GM12878 (cell line): Measurements from ENCODE around the gene MSX1. TPM values are rescaled to one million over a fixed set of nuclear protein-coding genes. Genes with fewer than 3 reads are reported as not detected.

Source experiments
- ATAC-seq: fragments of 200-7000 bp; cut with Tn5 transposase; 3 replicates; pipeline ENCODE4 v1.9.1; 2020; ENCODE audit warnings: mild to moderate bottlenecking, moderate library complexity
- BruUV-seq: library from RNA; stranded (reverse); fragments of 400-500 nt; replicated peaks from 2 replicates; lab custom pipeline; 2021; lab: Mats Ljungman, UMichigan
- CTCF ChIA-PET: fragments of 300-600 bp; sonication (Branson Sonifier 250); formaldehyde crosslinking; extraction: SDS; loops from one replicate; lab custom pipeline; 2021; ENCODE audit warnings: inconsistent platforms; lab: Yijun Ruan, JAX
- POLR2A ChIA-PET: fragments of 350-600 bp; formaldehyde crosslinking; extraction: SDS; loops from one replicate; lab custom pipeline; 2021; ENCODE audit warnings: inconsistent platforms; lab: Charles Lee
- RAD21 ChIA-PET: fragments of 300-600 bp; sonication (Branson Sonifier 250); formaldehyde crosslinking; loops from one replicate; lab custom pipeline; 2023; ENCODE audit warnings: antibody characterized with exemption; ENCODE audit not compliant: unreplicated experiment; lab: Charles Lee
- SMC1A ChIA-PET: fragments of 300-600 bp; sonication (Branson Sonifier 250); formaldehyde crosslinking; loops from one replicate; lab custom pipeline; 2023; ENCODE audit not compliant: unreplicated experiment, uncharacterized antibody; lab: Charles Lee
- DNase-seq: peaks from one replicate; pipeline ENCODE4 v3.0.0-alpha.2; 2011; ENCODE audit warnings: low read depth, low spot score
- FAIRE-seq: peaks from 3 replicates; lab custom pipeline; 2011; peaks lifted over from hg19 to GRCh38; lab: Jason Lieb, UNC
- H2AFZ ChIP-seq: 2 replicates; pipeline ENCODE4 v1.6.0; 2011; ENCODE audit warnings: low read depth, low read length, control low read depth; ENCODE audit not compliant: control insufficient read depth
- H3K27ac ChIP-seq: 2 replicates; pipeline ENCODE4 v1.5.1; 2011; ENCODE audit warnings: control low read depth; ENCODE audit not compliant: control insufficient read depth, insufficient read depth
- H3K27me3 ChIP-seq, 2 experiments: replicated peaks in 1 of 2; 2 replicates each; pipeline versions ENCODE4 v1.6.0 to v1.6.1; 2011; ENCODE audit warnings: low read length in 1 of 2; ENCODE audit not compliant: control insufficient read depth in 2 of 2, insufficient read depth in 2 of 2
- H3K36me3 ChIP-seq, 2 experiments: 2 replicates each; pipeline ENCODE4 v1.5.1; 2011; ENCODE audit warnings: low read length in 1 of 2; ENCODE audit not compliant: control insufficient read depth in 2 of 2, insufficient read depth in 2 of 2
- H3K4me1 ChIP-seq: 2 replicates; pipeline ENCODE4 v1.6.1; 2011; ENCODE audit warnings: mild to moderate bottlenecking, low read length, moderate library complexity, mixed read lengths; ENCODE audit not compliant: control insufficient read depth, insufficient read depth
- H3K4me2 ChIP-seq: 2 replicates; pipeline ENCODE4 v1.6.0; 2011; ENCODE audit warnings: control low read depth; ENCODE audit not compliant: control insufficient read depth, insufficient read depth
- H3K4me3 ChIP-seq: fragments of 200-600 bp; sonication (generic); 2 replicates; pipeline ENCODE4 v1.5.1; 2016
- H3K79me2 ChIP-seq: 2 replicates; pipeline ENCODE4 v1.6.0; 2011; ENCODE audit warnings: low read length; ENCODE audit not compliant: control insufficient read depth, insufficient read depth
- H3K9ac ChIP-seq: 2 replicates; pipeline ENCODE4 v1.8.0; 2011; ENCODE audit warnings: low read length, control low read depth, mixed read lengths; ENCODE audit not compliant: control insufficient read depth, insufficient read depth
- H3K9me3 ChIP-seq: replicated peaks from 3 replicates; pipeline ENCODE4 v1.5.1; 2011; ENCODE audit warnings: mild to moderate bottlenecking, low read length; ENCODE audit not compliant: control insufficient read depth, insufficient read depth
- H4K20me1 ChIP-seq: 2 replicates; pipeline ENCODE4 v1.6.0; 2011; ENCODE audit not compliant: control insufficient read depth, insufficient read depth
- CBX5 ChIP-seq: sonication (generic); IDR thresholded peaks from 2 replicates; pipeline ENCODE4 v1.6.1; 2016; ENCODE audit warnings: low read depth, moderate library complexity, mild to moderate bottlenecking, inconsistent platforms
- HDAC6 ChIP-seq: fragments of 200-600 bp; sonication (generic); IDR thresholded peaks from one replicate; pipeline ENCODE4 v1.8.0; 2017; ENCODE audit warnings: antibody characterized with exemption; ENCODE audit not compliant: unreplicated experiment
- MXI1 ChIP-seq: fragments of 150-350 bp; IDR thresholded peaks from 2 replicates; pipeline ENCODE4 v1.6.1; 2011; ENCODE audit warnings: low read depth, mild to moderate bottlenecking, inconsistent platforms, low read length, improper control_type of control experiment
- RELA ChIP-seq: fragments of 450-650 bp; IDR thresholded peaks from 2 replicates; pipeline ENCODE4 v1.8.0; 2014; ENCODE audit warnings: borderline replicate concordance; ENCODE audit not compliant: partially characterized antibody
- RUNX3 ChIP-seq: IDR thresholded peaks from 2 replicates; pipeline ENCODE4 v1.6.1; 2012; ENCODE audit warnings: low read length, inconsistent platforms
- SREBF1 ChIP-seq: IDR thresholded peaks from 2 replicates; pipeline ENCODE4 v1.6.1; 2012; ENCODE audit warnings: mild to moderate bottlenecking, low read length
- SREBF2 ChIP-seq: IDR thresholded peaks from 2 replicates; pipeline ENCODE4 v1.6.1; 2012; ENCODE audit warnings: mild to moderate bottlenecking, low read length
- SRF ChIP-seq, 2 experiments: IDR thresholded peaks; 2 replicates each; pipeline ENCODE4 v1.6.1; 2011; ENCODE audit warnings: low read depth in 2 of 2, low read length in 2 of 2, mild to moderate bottlenecking in 1 of 2, moderate library complexity in 1 of 2
- TCF12 ChIP-seq: IDR thresholded peaks from 2 replicates; pipeline ENCODE4 v1.6.1; 2011; ENCODE audit warnings: low read depth, mild to moderate bottlenecking, low read length
- TCF3 ChIP-seq: IDR thresholded peaks from 2 replicates; pipeline ENCODE4 v1.6.1; 2012; ENCODE audit warnings: low read depth, mild to moderate bottlenecking, low read length, borderline replicate concordance; ENCODE audit not compliant: insufficient read depth
- ZBED1 ChIP-seq: IDR thresholded peaks from 2 replicates; pipeline ENCODE4 v1.6.1; 2016; ENCODE audit warnings: borderline replicate concordance
- ZNF207 ChIP-seq: fragments of 450-650 bp; IDR thresholded peaks from 2 replicates; pipeline ENCODE4 v1.6.1; 2014; ENCODE audit warnings: antibody characterized with exemption, mild to moderate bottlenecking, borderline replicate concordance
- WGBS: methylation state at CpG from one replicate; pipeline ENCODE4 v1.1.6; 2016; ENCODE audit warnings: low lambda C conversion rate; ENCODE audit not compliant: insufficient replicate concordance, insufficient coverage; ENCODE audit errors: missing lambda C conversion rate; 5-methylcytosine and 5-hydroxymethylcytosine counted together
- in situ Hi-C: fragments of 300-500 bp; cut with MboI; formaldehyde crosslinking; loops from 9 replicates; pipeline ENCODE4 v1.14.3; 2018; ENCODE audit warnings: mixed read lengths
- intact Hi-C: fragments of 100-400 bp; cut with micrococcal nuclease; formaldehyde crosslinking; loops from one replicate; pipeline ENCODE4 v1.14.2; 2022; ENCODE audit not compliant: unreplicated experiment
- polyA plus RNA-seq, 11 experiments: library from polyadenylated mRNA; depleted of rRNA in 4 of 11; unstranded in 6 of 11; stranded (reverse) in 5 of 11; fragments of >200 nt; fragmentation: Nextera tagmentation in 4 of 11; fragmentation: Illumina TruSeq in 1 of 11; extraction: Ambion mirVana in 4 of 11; extraction: Trizol in 1 of 11; gene quantifications; 1 replicate in 1 of 11; 2 replicates in 10 of 11; pipeline versions ENCODE4 v1.2.1 to v1.2.3, GENCODE V29; 2011 to 2016; ENCODE audit warnings: inconsistent platforms in 2 of 11, missing spikeins in 2 of 11, low read depth in 1 of 11
- total RNA-seq, 4 experiments: library from RNA; depleted of rRNA in 3 of 4; stranded (reverse); fragments of >200 nt in 3 of 4; fragmentation: Illumina TruSeq in 1 of 4; extraction: Trizol in 1 of 4; gene quantifications; 2 replicates each; pipeline versions ENCODE4 v1.2.1 to v1.2.3, GENCODE V29; 2013 to 2021

Gene MSX1
- total and polyA plus RNA-seq, 10 of the 15 experiments (the other 5 are each of a cell fraction or from before 2014, with no cell fraction given): 0.04 to 0.56 (median 0.15) TPM; not detected in 2

DNA sequence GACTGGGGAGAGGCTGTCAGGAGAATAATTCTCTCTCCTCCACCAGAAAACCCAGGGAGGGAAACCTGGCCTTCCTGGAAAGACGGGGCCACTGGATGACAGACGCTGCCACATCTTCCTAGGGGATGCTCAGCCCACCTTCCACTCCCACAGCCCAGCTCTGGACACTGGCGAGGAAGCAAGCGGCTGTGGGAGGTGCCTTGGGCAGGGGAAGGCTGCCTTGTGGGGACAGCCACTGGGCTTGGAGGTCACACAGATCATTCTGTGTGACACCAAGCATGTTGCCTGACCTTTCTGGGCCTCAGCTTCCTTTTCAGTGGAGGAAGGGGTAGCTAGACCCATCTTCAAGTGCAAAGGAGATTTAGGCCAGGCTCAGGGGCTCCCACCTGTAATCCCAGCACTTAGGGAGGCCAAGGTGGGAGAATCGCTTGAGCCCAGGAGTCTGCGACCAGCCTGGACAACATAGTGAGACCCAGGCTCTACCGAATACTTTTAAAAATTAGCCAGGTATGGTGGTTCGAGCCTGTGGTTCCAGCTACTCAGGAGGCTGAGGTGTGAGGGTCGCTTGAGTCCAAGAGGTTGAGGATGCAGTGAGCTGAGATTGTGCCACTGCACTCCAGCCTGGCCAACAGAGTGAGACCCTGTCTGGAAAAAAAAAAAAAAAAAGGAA, 9.8 kb upstream of the MSX1 start:
- intact Hi-C loops (no loop called here), in situ Hi-C loops (no loop called here)
- FAIRE-seq: no peak
- Histone ChIP-seq H3K4me3 (no peak overlapping the region), H3K27me3 (peaks cover 2 to 6% of the 10 kb centered on the region in 2 experiments; a peak in 3 of 4 replicates), H3K4me2 (no peak overlapping the region), H2AFZ (no peak overlapping the region), H3K79me2 (no peaks in the 10 kb centered on the region), H3K27ac (no peak overlapping the region), H4K20me1 (no peaks in the 10 kb centered on the region), H3K36me3 (no peaks in the 10 kb centered on the region), H3K9me3 (no peaks in the 10 kb centered on the region; the same call in 2 of the 3 replicates), H3K9ac (no peak overlapping the region), H3K4me1 (no peaks in the 10 kb centered on the region; the same call in 1 of the 2 replicates)
- BruUV-seq: no TSS peak
- CTCF ChIA-PET: no interaction called here
- ATAC-seq: no peak
- POLR2A ChIA-PET: no interaction called here
- SMC1A ChIA-PET: no interaction called here
- no peak for TF ChIP-seq SRF (IDR thresholded peaks at IDR 0.05; ENCODE audit: low read depth in 2 of 2, low read length in 2 of 2)
- TF ChIP-seq ZNF207: no peak
- no peak for TF ChIP-seq SREBF1
- no peak for TF ChIP-seq MXI1
- no peak for TF ChIP-seq HDAC6
- TF ChIP-seq TCF3: no peak
- TF ChIP-seq SREBF2: no peak
- TF ChIP-seq CBX5: no peak
- no peak for TF ChIP-seq TCF12
- no peak for TF ChIP-seq ZBED1
- no peak for TF ChIP-seq RUNX3
- no peak for TF ChIP-seq RELA
- WGBS: 53% methylated on average over 9 of the region's 9 CpGs
- no peak for DNase-seq
- RAD21 ChIA-PET: no interaction called here
